Measurements from ENCODE around the gene ADCY5.

Gene ADCY5

DNA sequence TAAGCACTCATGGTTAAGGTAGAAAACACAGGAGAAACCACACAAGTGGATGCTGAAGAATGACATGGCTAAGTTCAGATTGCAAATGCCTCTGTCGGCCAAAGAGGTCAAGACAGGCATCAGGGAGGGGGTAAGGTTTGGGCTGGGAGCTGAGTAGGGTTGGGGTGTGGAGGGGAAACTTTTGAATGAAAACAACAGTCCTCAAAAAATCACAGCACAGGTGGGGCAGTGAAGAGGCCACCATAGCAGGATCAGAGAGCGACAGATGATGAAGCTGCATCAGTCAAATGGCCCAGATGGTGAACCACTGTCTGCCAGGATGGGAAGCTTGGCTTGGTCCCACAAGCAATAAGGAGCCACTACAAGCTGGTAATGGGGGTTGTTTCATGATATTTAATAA, 74.9 kb downstream of the ADCY5 start:
- H3K4me3 ChIP-seq, result no peak overlapping the region
- no peak overlapping the region for H3K27ac ChIP-seq

DNA sequence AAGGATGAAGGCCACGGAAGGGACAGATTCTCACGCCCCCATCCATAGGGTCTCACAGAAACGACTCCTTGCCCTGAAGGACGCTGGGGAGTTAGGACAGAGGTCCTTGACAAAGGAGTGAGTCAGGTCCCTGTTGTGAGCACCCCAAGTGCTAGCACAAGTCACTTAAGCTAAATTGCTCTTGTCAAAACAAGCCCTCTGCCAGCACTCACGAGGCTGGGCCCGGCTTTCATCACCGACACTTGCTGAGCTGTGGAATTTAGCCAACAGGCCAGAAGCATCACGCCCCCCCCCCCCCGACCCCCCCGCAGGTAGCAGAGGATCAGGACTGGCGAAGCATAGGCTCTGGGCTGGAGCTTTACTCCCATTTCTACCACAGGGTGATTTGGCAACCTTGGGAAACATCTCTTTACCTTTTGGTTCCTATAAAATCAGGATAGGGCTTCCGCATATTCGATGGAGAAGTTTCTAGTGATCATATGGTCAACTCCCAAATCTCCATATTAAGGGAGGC, 75.4 kb downstream of the ADCY5 start:
- Histone ChIP-seq H3K27ac (no peak overlapping the region), H3K4me3 (no peak overlapping the region)

DNA sequence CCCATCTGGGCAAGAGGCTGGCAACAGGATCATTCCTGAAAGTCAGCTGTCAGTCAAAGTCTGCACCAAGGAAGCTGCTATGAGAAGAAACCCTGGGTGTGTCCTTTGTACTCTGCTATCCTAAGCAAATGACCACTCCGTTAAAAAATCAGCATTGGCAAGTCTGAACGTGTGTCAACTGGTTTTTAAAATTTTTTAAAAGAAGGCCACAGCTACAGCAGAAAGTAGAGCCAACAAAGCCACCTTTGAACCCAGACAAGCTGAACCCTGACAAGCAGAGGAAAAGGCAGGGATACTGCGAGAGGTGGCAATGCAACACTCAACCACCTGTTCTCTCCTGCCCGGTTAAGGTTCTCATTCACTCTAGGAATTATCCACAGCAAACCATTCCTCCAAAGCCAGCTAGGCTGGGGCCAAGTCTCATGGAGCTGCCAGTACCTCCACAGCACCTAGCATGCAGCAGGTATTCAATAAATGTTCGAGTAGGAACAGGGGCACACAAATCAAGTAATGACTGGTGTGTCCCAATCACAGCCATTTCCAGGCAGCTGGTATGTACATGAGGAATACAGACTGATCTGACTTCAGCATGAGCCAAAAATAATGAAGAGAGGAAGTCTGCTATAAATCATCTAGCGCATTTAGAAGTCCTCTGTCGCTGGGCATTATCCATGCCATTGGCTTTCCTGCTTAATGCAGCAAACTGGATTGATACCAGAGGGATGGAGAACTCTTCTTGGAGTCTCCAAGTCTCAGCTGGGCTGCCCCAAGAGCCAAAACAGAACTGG, 76.0 kb downstream of the ADCY5 start:
- Histone ChIP-seq H3K4me3 (no peak overlapping the region), H3K27ac (no peak overlapping the region)

DNA sequence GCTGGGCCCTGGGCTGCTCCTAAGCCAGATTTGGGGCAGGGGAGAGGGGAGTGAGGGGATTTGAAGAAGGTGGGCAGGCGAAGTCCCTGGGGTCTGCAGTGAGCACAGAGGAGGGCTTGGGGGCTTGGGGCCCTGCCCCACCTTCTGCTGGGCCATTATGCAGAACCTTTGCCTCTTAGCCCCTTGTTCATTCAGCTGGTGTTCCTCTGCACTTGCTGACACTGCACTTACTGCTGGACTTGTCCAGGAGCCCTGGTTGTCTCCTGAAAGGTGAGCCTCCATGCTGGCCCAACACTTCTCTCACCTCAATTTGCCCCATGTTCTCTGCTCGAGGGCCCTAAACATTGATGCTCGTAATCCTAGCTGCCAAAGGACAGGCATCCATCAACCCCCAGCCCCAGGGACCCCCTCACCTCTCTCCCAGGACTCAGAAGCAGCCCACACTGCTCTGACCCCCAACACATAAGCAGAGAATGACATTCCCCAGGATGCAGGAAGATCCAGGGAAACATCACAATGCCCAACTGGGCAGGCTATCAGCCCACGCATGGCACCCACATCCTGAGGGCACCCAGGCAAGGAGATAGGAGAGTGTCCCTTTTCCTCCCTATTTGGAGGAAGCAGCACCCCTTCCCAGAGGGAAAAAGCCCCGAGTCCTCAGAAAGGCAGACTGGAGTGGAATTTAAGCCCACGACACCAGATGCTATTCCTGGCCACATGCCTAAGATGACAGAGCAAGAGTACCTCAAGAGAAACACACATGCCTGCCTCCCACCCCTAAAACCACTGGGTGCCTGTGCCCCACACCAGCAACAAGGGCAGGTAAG, 76.8 kb downstream of the ADCY5 start:
- no peak overlapping the region for H3K27ac ChIP-seq
- no peak overlapping the region for H3K4me3 ChIP-seq

DNA sequence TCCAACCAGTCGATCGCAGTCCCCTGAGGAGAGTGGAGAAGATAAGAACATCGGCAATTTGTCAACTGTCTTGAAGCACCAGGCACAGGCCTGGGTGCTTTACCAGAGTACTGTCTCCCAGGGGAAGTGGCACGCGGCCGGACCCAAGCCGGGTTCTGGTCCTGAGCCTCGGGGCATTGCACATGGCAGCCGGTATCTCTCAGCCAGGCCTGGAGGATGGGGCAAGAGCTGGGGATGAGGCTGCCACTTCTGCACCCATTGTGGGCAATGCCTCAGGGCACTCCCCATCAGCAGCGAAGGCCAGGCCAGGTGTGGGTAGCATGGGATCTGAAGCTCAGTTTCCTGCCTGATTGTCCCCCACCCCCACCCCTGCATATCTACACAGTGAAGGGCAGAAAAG, 77.5 kb downstream of the ADCY5 start:
- no peak overlapping the region for H3K27ac ChIP-seq

DNA sequence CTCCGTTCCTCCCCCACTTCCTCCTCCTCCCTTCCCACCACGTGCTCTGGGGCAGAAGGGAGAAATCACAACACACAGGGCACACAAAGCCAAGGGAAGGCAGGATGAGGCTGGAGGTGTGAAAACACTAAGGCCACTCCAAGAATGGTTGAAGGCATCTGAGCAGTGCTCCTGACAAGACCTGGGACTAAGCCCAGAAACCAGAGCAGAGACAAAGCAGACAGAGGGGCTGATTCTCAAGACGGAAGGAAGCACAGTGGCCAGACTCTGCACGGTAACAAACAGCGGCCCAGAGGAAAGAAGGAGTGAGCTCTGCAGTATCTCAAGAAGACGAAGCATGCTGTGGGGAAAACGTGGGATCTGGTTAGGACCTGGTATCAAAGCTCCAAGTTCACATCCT, 78.1 kb downstream of the ADCY5 start:
- Histone ChIP-seq H3K27ac (no peak overlapping the region), H3K4me3 (no peak overlapping the region)

More for the DNA sequence above, 77.5 kb downstream of the ADCY5 start:
- no peak overlapping the region for H3K4me3 ChIP-seq

DNA sequence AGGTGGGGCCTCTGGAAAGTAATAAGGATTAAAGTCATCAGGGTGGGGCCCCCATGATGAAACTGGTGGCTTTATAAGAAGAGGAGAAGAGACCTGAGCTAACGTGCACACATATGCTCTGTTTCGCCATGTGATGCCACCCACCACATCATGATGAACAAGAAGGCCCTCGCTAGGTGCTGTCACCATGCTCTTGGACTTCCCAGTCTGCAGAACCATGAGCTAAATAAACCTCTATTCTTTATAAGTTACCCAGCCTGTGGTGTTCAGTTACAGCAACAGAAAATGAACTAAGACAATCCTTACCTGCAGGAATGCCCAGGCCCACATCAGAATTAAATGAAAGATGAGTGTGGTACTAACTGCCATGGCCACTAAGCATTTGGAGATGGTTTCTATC, 79.8 kb downstream of the ADCY5 start:
- Histone ChIP-seq H3K4me3 (no peak overlapping the region), H3K27ac (no peak overlapping the region)

DNA sequence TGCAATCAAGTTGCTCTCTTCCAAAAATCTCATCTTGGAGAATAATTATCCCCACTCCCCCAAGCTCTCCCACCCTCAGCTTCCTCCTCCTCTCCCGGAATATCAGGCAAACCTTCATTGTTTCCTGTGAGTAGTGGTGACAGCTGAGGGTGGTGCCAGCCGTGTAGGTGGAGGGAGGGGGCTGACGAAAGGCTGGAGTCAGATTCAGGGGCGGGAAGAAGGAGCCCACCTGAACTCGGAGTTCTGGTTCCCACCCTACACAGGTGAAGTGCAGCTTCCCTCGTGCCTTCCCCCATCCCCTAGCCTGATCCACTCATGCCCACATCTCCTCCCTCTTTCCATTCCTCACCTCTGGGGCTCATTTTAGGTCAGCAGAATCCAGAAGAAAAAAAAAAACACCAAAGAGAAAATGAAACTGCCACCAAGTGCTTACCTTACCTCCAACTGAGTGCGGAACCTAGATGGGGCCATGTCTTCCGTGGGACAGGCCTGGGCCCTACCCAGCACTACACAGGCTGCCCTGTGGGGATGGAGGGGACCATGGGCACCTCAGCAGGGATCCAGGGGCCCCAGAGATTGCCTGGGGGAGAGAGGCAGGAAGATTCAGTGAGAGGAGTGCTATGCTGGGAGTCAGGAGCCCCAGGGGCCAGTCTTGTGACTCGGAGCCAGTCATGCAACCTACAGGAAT, 81.3 kb downstream of the ADCY5 start:
- Histone ChIP-seq H3K27ac (no peak overlapping the region), H3K4me3 (no peak overlapping the region)

DNA sequence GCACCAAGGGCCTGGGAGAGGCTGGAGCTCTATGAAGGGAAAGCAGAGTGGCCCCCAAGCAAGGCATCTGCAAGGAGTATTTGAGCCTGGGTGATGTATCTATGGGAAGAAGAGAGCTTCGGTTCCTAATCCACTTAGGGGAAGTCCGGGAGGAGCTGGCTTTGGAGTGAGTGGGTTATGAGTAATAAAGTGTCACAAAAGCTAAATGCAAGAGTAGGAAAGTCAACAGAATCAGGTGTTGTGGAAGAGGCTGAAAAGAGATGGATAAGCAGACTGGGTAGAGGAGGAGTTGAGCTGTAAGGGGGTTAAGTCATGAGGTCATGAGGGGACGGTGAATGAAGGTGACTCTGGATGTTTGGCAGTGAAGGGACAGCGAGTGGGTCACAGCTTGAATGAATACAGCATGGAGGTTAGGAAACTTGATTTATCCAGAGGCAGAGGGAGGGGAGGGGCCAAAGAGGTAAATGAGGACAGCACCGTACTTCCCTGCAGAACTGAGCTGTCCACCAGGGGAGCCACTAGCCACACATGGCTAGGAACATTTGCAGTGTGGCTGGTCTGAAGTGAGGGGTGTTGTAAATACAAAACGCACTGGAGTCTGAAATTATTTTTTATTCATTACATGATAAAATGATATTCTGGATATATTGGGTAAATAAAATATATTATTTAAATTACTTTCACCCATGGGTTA, 83.3 kb downstream of the ADCY5 start:
- no peak overlapping the region for H3K27ac ChIP-seq
- no peak overlapping the region for H3K4me3 ChIP-seq

DNA sequence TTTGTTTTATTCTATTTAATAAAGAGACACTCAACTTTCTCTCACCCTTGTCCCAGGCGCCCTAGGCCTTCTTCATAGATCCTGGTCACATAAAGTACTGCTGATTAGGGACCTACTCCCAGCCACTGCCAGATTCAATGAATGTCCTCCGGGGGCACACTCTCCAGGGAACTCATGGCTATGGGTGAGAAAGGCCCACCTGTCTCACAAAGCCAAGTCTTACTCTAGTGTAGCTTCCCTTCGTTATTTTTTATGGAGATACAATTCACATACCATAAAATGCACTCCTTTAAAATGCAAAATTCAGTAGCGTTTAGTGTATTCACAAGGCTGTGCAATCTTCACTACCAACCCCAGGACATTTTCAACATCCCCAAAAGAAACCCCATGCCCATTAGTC, 87.8 kb downstream of the ADCY5 start:
- no peak overlapping the region for H3K4me3 ChIP-seq
- no peak overlapping the region for H3K27ac ChIP-seq

DNA sequence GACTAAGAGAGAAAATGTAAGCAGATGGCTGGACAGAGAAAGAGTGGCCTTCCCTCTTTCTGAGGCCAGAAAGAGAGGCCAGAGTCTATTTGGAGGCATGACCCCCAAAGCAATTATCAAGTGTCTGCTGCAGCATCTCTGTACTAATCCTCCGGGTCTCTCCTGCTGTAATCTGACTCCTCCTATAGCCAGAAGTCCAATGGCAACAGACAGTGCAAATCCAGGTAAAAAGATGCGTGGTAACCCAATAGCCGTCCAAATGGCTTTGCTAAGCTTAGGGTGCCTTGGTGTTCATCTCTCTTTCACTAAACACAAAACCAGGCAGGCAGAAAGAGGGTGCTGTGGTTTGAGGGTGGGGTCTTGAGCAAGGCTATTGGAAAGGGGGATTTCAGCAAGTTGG, 91.6 kb downstream of the ADCY5 start:
- no peak overlapping the region for H3K4me3 ChIP-seq
- H3K27ac ChIP-seq, result no peak overlapping the region

DNA sequence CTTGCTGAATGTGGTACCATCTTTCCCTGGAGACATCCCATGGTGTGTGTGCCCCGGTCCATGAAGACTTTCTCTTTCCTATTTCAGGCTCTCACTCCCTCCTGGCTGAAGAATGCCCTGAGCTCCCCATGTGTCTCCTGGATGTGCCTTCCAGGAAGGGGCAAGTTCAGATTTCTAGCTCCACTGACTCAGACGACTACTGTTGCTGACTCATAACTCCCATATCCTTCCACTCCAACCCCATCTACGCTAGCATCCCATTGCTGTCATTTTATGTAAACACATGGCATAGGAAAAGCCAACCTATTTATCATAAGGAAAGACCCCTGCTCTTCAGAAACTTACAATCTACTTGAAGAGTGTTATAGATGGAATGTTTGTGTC, 95.0 kb downstream of the ADCY5 start:
- H3K27ac ChIP-seq, result no peak overlapping the region
- no peak overlapping the region for H3K4me3 ChIP-seq

DNA sequence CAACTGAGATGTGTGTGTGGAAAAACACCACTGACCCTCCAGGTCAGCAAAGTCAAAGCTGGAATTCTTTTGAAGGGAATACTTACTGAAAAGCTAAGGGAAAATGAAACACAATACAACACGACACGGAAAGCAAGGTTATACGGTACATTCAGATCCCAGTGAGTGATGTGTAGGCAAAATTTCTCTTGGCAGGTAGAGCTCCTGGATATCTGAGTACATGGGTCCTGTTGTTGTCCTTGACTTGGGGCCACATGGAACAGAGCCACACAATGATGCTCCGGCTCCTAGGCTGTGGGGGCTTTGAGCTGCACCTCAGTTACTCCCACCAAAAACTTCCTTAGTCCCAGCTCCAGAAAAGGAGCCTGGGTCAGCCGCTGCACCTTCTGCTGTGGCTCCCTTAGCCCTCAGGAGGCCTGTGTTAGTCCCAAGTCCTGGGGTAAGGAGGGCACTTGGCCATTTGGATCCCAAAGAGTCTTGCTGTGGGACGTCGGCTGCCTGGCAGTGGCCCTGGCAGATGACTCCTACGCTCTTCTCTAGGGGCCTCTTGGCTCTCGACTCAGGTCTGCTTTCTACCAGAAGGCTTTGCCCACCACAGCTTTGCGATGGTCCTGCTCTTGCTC, 95.6 kb downstream of the ADCY5 start:
- no peak overlapping the region for H3K4me3 ChIP-seq
- H3K27ac ChIP-seq, result no peak overlapping the region

DNA sequence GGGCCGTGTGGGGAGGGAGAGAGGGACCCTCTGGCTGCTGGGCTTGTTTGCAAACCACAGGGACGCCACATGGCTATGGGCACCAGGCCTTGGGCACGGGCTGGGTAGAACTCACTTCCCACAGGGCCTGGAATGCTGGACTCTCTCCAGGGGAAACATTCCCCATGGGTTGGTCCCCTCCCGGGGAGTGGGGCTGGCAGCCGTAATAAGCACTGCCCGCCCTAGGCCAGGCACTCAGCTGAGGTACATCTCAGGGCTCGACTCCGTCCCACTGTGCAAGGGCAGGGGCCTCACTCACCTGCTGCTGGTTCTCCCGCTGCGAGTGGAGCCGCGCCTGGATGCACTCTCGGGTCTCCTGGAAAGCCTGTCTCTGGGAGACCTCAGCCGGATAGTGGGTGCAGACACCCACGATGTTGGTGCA, 96.7 kb downstream of the ADCY5 start:
- Histone ChIP-seq H3K4me3 (no peak overlapping the region), H3K27ac (no peak overlapping the region)

DNA sequence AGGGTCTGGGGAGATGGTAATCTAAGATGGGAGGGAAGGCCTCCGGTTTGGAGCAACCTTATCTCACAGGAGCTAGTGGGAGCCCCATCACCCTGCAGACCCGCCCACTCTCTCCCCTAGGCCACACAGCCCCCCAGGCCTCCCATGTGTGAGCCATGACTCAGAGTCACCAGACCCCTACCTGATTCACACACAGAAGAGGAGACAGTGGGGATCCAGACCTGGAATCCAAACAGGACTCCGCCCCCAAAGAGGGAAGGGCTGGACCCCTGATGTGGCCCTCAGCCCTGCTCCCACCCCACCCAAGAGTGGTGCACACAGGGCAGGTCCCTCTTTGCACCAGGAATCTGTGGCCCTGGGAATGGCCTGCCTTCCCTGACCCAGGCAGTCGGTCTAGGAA, 97.4 kb downstream of the ADCY5 start:
- H3K27ac ChIP-seq, result no peak overlapping the region
- H3K4me3 ChIP-seq, result no peak overlapping the region

DNA sequence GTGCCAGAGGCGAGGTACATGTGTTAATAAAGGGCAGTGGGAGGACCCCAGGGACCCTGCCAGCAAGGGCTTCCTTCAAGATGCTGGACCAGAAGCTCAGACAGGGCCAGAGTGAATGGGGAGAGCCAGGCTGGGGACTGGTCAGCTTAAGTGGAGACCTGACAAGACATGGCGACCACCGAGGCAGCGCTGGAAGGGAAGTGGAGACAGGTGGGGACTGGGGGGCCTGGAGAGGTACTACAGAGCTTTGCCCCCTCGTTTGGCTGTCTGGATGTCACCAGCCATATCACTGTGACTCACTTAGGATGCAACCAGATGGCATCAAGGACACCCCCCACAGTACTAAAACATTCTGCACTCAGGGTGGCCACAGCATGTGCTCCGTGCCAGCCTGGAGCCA, 97.9 kb downstream of the ADCY5 start:
- Histone ChIP-seq H3K4me3 (no peak overlapping the region), H3K27ac (no peak overlapping the region)

DNA sequence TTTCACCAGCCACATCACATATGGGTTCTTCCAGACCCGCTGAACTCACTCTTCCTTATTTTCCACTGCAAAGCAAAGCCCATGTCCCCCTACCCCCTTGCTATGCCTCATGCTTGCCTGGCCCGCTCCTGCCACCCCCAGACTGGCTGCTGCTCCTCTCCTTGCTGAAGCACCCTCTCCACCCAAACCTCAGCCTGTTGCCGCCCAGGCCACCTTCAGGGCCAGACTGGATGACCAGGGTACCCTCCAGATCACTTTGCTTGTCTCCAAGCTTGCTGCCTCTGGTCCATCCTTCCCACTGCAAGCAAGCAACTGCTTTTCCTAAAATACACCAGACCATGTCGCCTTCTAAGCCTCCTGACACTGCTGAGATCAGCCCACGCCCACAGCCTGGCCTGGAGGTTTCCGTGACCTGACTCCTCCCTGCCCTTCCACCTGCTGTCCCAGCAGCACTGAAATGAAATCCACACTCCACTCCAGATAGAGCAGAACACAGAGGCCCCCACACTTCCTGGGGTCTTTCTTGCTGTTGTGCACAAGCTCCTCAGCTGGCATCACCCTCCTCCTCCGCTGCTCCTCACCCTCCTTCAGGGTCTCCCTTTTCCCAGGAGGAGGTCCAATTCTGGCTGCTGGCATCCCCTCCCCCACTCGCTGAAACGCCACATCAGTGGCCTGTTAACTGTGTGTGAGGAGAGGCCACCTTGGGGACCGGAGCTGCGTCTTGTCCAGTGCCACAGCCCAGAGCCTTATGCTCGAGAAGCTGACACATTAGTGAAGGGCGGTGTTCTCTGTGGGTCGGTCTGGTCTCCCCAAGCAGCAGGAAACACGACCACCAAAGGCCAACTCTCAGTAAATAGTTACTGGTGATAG, 99.1 kb downstream of the ADCY5 start:
- no peak overlapping the region for H3K27ac ChIP-seq
- no peak overlapping the region for H3K4me3 ChIP-seq

DNA sequence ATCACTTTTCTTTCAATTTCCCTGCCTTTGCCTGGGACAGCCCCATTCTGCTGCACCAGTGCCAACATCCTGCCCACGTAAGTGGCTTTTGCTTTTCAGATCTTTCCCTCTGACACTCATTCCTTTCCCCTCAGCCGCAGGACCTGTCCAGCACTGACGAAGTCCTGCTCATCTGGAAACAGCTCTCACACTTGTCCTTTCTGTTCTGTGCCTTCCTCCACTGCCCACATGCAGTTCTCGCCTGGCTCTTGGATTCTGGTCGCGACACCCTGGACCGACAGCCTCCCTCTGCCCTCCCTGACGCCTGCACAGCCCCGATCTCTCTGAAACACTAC, 99.7 kb downstream of the ADCY5 start:
- H3K27ac ChIP-seq, result no peak overlapping the region
- H3K4me3 ChIP-seq, result no peak overlapping the region

Data from skin epidermis (tissue), 12 donors.